HG02610 (cell line): Measurements from ENCODE around the gene CHD6.

Experiments used
- ATAC-seq: cut with Tn5 transposase; IDR thresholded peaks from one replicate; pipeline ENCODE4 v1.9.1; 2021; ENCODE audit warnings: mild to moderate bottlenecking, moderate library complexity; ENCODE audit not compliant: unreplicated experiment

CHD6 gene

DNA sequence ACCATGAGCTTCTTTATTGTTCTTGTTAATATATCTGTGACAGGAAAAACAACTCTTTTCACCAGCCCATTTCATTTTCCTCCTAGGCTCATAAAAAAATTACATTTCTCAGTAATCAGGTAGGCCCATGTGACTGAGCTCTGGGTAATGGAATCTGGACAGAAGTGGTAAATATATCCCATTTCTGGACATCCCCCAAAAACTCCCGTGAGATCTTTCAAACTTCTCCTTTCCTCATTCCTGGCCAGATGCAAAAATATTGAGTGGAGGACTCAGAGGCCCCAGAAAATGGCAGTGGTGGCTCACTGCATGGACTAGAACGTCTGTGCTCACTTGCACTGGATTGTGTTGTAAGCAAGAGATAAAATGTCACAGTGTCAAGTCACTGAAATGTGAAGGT is 3.8 kb upstream of the CHD6 start:
- no peak for ATAC-seq

DNA sequence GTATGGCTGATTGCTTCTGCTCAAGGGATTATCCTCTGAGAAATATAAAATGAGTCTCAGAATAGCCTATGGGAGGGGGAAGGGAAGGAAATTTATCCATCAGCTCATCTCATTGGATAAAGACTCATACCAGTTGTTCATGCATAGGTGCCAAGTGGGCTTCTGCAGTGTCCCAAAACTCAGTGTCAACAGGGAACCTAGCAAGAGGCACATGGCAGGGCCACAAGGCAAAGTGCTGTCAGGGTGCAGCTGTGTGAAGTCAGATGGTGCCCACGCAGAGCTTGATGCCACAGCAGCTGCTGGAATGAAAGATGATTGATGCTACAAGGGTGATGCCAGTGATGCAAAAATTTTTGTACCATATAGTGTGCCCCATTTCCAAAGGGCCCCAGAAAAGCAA is 3.2 kb upstream of the CHD6 start:
- no peak for ATAC-seq

- no peak for ATAC-seq
These were observed 1.4 kb upstream of the CHD6 start for GRCh38 chr20:41619360-41620100.

GRCh38 chr20:41618807-41619311 is 682 bp upstream of the CHD6 start:
- no peak for ATAC-seq

- peak; percentile 4 for ATAC-seq
These were observed 897 bp downstream of the CHD6 start for GRCh38 chr20:41617059-41617901.

DNA sequence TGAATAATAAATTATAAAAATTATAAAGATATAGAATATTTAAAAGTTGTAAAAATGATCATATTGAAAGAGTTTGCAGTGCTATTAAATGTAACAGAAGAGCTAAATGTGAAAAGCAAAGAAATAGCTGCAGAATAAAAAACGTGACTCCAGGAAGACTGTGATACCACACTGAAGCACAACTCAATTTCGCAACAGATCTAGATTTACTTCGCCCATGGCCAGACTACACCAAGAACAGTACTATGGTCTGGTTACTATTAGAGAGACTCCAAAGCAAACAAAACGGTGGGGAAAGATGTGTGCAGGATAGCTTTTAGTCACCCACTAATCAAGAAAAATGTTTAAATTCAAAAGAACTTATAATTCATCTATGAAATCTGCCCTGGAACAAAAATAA is 1.9 kb downstream of the CHD6 start:
- ATAC-seq, result no peak

- no peak for ATAC-seq
These were observed 2.5 kb downstream of the CHD6 start for GRCh38 chr20:41615676-41616075.

DNA sequence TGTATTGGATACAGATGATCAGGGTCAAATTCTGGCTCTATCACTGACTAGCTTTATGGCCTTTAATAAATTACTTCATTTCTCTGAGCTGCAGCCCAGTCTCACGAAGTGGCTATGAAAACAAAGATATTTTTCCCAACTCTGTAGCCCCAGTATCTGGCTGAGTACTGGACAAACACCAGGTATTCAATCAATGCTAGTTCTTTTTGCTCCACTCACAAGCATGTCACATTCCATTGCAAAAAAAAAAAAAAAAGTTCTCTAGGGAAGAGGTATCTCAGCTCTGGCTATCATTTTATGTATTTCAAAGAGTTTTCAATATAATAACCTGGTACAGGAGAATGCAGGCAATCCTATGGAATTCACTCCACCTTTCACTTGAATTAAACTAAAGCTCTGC is 3.1 kb downstream of the CHD6 start:
- no peak for ATAC-seq

DNA sequence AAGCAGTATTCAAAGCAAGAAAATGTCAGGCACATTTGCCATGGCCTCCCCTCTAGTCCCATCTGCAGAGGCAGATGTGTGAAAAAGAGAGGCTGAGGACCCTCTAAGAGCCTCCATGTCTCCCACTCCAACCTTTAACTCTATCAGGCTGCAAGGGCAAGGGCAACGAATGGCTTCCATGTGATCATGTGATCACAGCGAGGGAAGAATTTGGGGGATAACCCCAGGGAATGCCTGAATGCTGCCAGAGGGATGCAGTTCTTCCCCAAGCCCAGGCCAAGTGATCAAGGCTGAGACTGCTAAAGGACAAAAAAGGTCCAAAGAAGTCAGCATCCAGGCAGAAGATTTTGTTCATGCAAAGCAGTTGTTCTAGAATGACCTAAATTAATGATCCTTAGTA is 4.9 kb downstream of the CHD6 start:
- no peak for ATAC-seq

DNA sequence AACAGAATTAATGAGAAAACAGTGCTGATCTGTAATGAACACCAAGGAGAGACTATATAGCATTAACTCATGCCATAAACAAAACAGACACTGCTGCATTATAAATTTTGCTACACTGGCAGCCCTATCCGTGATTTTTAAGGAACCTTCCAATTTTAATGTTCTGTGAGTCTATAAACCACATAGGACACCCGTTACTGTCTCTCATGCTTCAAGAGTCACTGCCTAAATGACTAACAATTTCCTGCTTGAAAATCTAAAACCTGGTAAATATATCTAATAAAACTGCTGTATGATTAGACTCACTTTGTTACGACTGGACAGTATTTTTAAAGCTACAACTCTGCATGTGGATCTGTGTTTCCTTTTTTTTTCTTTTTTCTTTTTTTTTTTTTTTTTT is 8.7 kb downstream of the CHD6 start:
- ATAC-seq, result no peak

DNA sequence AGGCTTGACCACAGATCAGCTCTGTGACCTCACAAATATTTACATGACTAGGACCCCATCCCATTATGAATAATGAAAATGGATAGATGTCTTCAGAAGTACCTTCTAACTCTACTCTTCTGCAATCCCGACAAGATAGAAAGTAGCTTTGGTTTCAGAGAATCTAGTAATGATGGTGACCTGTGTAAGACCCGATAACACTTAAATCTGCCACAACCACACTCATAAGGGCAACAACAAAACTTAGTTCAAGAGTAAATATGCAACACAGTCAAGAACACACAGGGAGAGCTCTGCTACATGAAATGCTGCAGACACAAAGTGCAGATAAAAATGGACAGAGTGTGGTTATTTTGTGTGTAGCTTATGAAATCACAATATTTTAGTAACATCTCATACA is 9.6 kb downstream of the CHD6 start:
- no peak for ATAC-seq

- no peak for ATAC-seq
These were observed 10.4 kb downstream of the CHD6 start for GRCh38 chr20:41607791-41608190.

DNA sequence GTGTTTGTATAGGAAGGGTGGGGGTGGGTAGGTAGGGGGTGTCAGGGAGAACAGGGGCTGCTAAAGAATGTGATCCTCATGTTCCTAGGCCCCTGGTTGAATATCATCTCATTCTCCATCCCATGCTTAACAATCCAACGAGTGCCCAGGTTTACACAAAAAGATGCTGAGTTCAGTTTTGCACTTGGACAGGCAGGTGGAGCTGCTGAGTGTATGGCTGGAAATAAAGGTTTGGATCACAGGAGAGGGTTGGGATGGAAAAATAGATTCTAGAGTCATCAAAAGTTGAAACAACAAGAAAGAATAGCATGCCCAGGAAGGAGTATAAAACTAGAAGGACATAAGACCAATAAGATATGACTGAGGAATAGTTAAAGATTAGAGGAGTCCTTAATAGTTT is 14.2 kb downstream of the CHD6 start:
- ATAC-seq, result no peak

DNA sequence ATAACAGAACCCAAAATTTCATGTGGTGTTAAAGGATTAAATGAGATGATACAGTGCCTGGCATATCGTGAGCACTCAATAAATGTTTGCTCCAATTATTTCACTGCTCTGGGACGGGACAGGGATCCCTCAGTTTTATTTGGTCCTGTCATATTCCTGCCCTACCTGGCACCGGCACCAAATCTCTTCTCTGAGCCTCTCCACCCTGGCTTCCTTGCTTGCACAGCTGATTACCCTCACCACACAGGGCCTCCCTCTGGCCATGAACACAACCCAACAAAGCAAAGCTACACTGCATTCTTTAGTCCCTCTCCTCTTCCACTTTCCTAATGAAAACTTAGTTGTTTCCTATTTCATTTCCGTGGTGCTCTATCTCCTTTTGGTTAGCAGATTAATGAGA is 16.4 kb downstream of the CHD6 start:
- no peak for ATAC-seq

GRCh38 chr20:41600926-41601631 is 17.1 kb downstream of the CHD6 start:
- ATAC-seq, result no peak

GRCh38 chr20:41599699-41600104 is 18.5 kb downstream of the CHD6 start:
- ATAC-seq, result no peak

GRCh38 chr20:41598719-41599118 is 19.5 kb downstream of the CHD6 start:
- ATAC-seq, result no peak

DNA sequence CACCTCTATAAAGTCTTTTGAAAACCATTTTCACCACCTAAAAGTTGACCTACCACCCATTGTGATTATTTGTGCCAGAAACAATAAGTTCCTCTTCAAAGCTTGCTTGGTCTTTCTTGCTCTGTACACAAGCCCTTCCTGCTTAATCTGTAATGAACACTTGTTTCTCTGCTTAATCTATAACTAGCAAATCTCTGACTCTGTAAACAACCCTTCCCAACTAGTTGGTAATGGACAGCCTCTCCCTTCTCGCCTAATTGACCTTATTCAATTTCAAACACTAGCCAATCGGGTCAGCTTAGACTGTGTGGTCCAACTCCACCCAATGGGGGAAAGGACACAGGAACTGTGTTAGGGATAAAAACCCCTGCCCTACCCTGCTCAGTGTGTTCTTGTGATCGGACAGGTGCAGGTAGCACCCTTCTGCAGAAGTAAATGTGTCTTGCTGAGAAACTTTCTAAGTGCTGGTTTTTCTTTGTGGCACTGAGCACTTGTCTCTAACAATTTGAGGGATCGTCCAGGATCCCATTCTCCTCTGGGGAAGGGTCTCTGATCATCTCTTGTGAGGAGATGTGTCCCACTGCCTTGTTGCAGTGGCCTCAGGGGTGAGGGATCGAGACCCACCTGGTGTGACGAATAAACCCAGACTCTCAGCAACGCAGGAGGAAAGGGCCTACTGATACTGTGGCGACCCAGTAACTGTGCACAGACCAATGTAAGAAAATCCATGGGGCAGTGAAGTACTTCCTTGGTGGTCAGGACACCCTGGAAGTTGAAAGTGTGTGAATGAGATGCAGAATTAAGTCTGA is 23.5 kb downstream of the CHD6 start:
- no peak for ATAC-seq

DNA sequence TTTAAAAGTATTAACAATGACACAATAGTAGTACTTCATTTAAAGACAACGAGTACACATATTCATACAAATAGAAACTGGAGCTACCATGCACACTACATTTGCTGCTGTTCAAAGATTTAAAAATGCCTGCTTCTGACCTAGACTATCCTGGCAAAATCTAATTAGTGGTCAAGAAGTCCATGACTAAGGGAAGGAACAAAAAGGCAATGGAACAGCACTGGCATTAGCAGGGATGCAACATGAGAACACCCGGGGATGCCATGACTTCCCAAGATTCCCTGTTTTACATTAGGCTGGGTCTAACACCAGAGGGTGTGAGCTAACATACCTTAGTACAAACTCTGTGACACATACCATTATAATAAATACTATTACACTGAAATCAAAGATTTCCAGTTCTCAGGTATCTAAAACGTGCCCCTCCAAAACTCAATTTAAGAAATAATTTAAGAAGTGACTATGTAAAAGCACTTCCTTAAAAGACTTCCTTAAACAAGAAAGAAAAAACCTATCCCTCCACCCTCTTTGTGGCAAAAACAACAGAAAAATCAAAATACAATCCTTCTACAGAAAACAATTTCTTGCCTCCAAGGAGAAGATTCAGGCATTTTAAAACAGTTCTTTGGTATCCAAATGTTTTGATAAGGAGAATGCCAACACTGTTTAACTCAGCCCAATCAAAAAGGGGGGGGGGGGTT is 25.5 kb downstream of the CHD6 start:
- ATAC-seq, result no peak

GRCh38 chr20:41587956-41588355 is 30.2 kb downstream of the CHD6 start:
- ATAC-seq, result no peak
